ENCODE results near the gene HMGN2.

DNA sequence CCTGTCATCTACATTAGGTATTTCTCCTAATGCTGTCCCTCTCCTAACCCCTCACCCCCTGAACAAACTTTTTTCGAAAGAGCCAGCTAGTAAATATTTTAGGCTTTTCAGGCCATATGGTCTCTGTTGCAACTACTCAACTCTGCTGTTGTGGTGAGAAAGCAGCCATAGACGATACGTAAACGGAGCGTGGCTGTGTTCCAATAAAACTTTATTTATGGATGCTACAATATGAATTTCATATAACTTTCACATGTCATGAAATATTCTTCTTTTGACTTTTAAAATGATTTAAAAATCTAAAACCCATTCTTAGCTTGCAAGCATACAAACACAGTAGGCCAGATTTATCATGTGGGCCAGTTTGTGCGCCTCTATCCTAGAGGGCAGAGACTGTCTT, 46.1 kb downstream of the HMGN2 start:
- TF ChIP-seq, protein P1, sequence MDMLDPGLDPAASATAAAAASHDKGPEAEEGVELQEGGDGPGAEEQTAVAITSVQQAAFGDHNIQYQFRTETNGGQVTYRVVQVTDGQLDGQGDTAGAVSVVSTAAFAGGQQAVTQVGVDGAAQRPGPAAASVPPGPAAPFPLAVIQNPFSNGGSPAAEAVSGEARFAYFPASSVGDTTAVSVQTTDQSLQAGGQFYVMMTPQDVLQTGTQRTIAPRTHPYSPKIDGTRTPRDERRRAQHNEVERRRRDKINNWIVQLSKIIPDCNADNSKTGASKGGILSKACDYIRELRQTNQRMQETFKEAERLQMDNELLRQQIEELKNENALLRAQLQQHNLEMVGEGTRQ (IDR thresholded peaks at IDR 0.05; ENCODE audit: low read depth, low read length) = no peak
- TF ChIP-seq, protein P1 (CRISPR knock-in tag; IDR thresholded peaks at IDR 0.05; ENCODE audit: borderline replicate concordance) = no peak
- TF ChIP-seq, protein P2, sequence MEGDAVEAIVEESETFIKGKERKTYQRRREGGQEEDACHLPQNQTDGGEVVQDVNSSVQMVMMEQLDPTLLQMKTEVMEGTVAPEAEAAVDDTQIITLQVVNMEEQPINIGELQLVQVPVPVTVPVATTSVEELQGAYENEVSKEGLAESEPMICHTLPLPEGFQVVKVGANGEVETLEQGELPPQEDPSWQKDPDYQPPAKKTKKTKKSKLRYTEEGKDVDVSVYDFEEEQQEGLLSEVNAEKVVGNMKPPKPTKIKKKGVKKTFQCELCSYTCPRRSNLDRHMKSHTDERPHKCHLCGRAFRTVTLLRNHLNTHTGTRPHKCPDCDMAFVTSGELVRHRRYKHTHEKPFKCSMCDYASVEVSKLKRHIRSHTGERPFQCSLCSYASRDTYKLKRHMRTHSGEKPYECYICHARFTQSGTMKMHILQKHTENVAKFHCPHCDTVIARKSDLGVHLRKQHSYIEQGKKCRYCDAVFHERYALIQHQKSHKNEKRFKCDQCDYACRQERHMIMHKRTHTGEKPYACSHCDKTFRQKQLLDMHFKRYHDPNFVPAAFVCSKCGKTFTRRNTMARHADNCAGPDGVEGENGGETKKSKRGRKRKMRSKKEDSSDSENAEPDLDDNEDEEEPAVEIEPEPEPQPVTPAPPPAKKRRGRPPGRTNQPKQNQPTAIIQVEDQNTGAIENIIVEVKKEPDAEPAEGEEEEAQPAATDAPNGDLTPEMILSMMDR (CRISPR knock-in tag; IDR thresholded peaks at IDR 0.05) = no peak
- TF ChIP-seq EHMT2 (IDR thresholded peaks at IDR 0.05; ENCODE audit: borderline replicate concordance, low read depth, low read length) (no peak), EZH2 (conservative IDR thresholded peaks at IDR 0.05; ENCODE audit: low read depth, low read length) (no peak), HDAC2 (CRISPR knock-in tag; IDR thresholded peaks at IDR 0.05) (no peak), KDM1A (CRISPR knock-in tag; IDR thresholded peaks at IDR 0.05) (no peak), SIN3A (IDR thresholded peaks at IDR 0.05; ENCODE audit: borderline replicate concordance, low read depth, low read length) (no peak), ZNF274 (CRISPR knock-in tag; IDR thresholded peaks at IDR 0.05) (no peak)

Measured in HepG2 (cell line).